Fibroblast of skin of right biceps (primary cell): ENCODE measurements around the gene GPATCH8.

Experiments
- DNase-seq: peaks from one replicate; pipeline ENCODE4 v3.0.0-alpha.2; 2013

Gene GPATCH8

DNA sequence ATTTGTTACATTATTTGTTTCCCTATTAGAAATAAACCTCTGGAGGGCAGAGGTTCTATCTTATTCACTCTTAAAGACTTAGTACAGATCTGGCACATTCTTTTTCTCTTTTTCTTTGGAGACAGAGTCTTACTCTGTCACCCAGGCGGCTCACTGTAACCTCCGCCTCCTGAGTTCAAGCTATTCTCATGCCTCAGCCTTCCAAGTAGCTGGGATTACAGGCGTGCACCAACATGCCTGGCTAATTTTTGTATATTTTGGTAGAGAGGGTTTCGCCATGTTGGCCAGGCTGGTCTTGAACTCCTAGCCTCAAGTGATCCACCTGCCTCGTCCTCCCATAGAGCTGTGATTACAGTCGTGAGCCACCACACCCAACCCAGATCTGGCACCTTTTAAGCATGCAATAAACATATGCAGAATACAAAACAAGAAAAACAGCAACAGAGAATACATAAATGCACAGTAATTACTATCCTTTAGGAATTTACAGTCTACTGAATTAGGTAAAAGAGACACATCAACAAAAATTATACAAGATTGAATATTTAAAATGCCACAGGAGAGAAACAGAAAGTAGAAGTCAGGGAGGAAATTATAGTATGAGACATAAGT is 52.1 kb downstream of the GPATCH8 start:
- DNase-seq: no peak

DNA sequence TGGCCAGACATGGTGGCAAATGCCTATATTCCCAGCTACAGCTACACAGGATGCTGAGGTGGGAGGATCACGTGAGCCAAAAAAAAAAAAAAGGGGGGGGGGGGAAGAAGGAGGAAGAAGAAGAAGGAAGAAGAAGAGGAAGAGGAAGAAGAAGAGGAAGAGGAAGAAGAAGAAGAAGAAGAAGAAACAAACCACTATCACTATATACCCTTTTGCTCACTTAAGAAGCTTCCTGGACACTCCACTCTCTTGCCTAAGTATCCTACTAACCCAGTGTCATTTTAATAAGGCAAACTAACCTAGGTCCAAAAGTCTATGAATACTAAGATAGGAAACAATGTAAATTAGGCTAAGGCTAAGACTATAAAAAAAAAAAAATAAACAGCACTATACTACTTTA is 54.8 kb downstream of the GPATCH8 start:
- DNase-seq: no peak

DNA sequence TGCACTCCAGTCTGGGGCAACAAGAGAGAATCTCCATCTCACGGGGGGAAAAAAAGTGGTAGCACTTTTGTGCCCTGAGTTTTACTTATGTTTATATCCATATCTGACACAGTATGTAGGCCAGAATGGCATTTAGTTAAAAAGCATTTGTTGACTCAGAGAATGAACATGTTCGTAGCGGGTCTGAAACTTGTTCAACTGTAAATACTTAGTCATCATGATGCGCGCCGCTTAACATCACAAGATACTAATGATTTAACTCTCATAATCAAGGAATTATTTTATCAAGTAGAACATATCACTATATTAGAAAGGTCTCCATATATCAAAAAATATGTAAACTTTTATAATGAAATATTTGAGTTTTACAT is 58.5 kb downstream of the GPATCH8 start:
- peak; percentile 57 for DNase-seq

DNA sequence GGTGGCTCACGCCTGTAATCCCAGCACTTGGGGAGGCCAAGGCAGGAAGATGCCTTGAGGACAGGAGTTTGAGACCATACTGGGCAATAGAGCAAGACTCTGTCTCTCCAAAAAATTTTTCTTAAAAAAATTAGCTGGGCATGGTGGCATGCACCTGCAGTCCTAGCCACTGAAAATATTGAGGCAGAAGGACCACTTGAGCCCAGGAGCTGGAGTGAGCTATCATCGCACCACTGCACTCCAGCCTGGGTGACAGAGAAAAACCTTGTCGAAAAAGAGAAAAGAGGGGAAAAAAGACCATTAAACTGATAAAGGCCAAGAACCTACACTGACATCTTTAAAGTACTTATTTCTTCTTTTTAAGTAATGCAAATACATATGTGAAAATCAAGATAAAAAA is 60.4 kb downstream of the GPATCH8 start:
- DNase-seq: no peak

DNA sequence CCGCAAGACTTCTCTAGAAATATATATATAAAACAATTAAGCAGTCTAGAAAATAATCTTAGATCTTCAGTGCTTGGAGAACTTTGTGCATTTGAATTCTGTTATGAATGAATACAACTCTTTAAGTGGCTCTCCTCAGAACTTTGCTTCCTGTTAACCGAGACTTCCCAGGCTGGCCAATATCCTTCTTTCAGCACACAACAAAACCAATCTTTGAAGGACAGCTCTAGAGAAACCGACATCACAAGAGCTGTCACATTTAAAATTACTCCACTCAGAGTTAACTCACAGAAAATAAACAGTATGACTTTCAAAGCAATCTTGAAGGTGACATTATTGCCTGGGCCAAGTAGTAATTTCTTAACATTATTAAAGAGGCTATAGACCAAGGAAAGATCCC is 64.0 kb downstream of the GPATCH8 start:
- no peak for DNase-seq

DNA sequence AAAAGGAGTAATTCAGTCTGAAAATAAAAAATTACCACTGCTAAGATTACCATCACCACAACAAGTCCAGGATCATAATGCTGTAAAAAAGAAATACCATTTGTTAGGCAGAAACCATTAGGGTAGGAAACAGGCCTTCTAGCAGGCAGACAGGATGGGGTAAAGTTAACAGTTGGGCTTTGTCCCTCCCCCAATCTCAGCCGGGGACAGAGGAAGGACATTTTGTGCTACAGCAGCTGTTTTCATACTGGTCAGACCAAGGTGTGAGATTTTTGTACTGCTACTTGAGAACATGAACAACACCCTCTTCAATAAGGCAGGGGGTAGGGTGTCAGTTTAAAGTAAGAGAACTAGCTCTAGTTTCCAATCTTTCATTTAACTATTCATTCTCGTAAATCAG is 64.6 kb downstream of the GPATCH8 start:
- DNase-seq: no peak

DNA sequence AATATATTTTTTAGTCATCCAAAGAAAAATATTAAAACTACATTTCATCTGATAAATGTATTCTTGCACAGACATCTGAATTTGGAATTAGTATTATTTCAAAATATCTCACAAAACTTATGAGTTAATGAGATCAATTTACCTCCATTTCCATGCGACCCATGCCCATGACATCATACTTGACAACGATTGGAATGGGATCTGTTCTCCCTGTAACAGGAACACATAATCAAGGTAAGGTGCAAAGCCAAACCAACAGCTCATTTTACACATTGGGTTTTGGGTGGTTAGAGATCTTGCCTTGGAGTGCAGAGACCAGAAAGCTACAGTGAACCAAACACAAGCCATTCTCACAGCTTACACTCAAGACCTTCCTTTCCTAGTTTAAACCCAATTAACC is 66.9 kb downstream of the GPATCH8 start:
- DNase-seq: no peak

DNA sequence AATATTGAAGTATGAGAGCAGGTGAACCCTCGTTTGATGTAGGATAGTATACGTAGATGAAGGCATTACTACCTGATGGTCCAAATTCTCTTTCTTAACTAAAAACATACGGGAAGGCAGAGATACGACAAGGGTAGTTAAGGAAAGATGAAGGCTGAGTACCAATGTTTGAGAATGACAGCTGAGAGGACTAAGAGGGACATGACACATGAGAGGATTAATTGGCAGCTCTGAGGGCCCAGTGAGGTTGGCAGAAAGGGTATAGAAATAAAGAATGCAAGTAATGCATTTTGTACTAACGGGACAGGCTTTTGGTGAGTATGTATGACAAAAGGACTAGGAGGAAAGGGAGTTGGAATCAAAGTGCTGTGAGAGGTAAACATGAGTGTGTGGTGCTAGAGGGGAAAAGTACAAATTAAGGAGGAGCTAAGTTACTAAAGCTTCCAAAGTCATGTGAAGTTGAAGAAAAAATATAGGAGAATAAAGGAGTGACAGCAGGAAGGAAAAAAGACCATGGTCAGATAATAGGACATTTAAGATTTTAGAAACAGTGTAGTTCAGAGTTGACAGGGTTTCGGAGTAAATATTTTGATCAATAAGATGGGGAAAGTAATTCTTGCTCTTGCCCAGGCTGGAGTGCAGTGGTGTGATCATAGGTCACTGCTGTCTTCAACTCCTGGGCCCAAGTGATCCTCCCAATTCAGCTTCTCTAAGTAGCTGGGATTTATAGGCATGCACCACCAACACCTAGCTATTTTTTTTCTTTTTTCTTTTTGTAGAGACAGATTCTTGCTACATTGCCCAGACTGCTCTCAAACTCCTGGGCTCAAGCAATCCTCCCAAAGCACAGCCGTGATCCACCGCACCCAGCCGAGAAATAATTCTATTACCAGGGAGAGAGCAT is 70.7 kb downstream of the GPATCH8 start:
- DNase-seq: no peak

DNA sequence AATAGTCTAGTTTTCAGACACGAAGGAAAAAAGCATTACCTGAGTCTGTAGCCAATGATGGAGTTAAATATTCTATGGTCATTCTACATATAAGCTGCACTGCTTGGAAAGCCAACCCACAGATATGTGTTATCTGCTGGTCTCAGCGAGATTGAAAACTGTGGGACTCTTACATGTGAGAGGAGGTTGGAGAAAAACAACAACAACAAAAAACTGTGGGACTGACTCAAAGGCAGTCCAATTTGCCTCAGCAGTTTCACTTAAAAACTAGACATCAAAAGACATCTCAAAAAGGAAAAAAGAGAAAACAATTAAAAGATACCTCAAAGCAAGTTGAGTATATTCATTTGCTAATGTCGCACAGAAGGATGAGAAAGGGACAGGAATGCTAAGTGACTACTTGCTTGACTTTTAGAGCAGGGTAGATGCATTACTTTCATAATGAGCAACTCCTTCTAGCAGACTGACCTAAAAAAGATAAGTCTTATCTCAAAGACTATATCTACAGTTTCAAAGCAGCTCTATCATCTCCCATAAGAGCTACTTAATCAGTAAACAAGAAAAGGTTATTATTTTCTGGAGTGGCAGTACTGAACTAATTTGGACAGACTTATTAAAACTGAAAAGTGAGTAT is 78.3 kb downstream of the GPATCH8 start:
- DNase-seq: no peak

DNA sequence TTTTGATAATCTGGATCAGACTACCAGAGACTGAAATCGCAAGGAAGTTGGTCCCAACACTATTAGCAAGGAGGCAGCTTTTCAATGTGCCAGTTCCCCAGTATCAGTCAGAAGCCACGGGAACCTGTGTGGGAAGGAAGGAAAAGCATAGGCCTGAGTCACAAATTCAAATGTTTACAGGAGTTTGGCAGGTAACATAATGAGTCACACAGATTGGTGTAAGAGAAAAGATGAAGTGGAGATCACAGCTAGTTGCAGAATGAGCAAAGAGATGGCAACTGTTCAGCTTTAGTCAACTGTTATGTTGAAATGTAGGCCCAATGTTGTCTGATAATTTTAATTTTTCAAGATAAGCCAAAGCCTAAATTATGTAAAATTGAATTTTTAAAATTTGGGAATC is 85.7 kb downstream of the GPATCH8 start:
- peak; percentile 65 for DNase-seq

DNA sequence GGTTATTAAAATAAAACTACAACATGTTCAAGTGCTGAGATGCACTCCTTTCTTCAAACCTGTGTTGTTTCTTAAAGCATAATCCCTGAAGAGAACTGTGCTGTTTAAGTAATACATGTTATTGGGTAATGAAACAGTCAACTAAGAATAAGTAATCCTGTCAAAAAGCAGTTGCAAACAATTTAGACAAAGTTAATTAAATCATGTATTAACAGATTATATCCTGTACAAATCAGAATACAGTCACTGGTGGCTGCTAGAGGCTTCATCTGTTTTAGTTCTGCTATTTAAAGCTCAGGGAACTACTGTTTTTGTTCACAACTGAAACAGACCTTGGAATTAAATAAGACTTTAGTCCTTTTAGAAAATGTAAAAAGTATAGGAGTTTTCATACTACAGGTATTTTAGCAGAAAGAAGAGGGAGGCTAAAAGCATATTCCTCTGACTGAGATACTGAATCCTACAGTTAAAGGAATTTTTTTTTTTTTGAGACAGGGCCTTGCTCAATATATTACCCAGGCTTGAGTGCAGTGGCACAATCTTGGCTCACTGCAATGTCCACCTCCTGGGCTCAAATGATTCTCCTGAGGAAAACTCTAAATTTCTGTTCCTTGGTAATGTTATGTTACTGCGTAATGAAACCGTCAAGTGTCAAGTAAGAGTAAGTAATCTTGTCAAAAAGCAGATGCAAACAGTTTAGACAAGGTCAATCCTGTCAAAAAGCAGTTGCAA is 86.5 kb downstream of the GPATCH8 start:
- DNase-seq: no peak

DNA sequence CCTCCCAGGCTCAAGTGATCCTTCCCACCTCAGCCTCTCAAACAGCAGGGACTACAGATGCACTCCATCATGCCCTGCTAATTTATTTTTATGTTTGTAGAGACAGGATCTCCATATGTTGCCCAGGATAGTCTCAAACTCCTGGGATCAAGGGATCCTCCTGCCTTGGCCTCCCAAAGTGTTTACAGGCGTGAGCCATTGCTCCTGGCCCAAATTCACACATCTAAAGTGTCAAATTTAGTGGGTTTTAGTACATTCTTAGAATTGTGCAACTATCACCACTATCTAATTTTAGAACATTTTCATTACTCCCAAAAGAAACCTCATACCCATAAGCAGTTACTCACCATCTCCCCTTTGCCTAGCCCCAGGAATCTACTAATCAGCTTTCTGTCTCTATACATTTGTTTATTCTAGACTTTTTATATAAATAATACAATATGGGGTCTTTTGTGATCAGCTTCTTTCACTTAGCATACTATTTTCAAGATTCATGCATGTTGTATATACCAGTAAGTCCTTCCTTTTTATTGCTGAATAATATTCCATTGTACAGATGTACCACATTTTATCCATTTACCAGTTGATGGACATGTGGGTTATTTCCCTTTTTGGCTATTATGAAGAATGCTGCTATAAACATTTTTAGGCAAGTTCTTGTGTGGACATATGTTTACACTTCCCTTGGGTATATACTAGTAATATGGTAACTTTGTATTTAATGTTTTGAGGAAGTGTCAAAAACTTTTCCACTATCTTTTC is 88.6 kb downstream of the GPATCH8 start:
- DNase-seq: no peak

DNA sequence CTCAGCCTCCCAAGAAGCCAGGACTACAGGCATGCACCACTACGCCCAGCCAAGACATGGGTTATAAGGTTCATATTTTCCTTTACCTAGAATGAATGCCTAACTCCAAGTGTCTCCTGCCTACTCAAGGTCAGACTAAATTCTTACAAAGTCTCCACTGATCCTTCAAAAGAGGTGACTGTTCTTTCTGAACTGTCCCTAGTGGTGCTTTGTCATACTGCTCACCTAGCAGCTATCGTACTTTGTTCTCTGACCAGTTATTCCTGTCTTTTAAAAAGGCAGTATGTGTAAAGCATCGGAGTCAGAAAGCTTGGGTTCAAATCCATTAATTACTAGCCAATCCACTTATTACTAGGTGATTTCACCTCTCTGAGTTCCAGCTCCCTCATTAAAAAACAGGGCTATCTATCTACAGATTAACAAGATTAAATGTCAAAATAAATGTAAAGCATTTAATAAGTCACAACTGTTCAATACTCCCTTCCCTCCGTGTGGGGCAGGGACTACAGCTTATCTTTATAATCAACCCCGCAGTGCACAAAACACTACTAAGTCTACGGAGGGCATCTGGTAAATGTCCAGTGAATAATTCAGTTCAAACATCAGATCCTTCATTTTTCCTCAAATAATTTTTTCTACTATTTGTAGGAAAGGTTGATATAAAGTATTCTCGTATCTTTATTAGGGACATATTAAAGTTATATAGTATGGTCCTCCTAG is 93.7 kb downstream of the GPATCH8 start:
- no peak for DNase-seq

DNA sequence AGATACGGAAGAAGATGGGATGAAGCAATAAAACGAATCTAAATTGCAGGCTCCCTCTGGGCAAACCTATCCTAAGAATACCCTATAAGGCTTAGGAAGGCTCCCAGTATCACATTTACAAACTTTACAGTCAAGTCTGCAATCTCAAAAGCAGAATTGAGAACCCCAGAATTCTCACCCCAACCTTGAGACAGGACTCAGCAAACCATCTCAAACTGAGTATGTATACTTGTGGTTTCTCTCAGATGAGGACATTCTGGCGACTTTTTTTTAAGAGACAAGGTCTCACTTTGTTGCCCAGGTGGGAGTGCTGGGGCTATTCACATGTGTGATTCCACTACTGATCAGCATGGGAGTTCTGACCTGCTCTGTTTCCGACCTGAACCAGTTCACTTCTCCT is 94.4 kb downstream of the GPATCH8 start:
- DNase-seq: no peak

DNA sequence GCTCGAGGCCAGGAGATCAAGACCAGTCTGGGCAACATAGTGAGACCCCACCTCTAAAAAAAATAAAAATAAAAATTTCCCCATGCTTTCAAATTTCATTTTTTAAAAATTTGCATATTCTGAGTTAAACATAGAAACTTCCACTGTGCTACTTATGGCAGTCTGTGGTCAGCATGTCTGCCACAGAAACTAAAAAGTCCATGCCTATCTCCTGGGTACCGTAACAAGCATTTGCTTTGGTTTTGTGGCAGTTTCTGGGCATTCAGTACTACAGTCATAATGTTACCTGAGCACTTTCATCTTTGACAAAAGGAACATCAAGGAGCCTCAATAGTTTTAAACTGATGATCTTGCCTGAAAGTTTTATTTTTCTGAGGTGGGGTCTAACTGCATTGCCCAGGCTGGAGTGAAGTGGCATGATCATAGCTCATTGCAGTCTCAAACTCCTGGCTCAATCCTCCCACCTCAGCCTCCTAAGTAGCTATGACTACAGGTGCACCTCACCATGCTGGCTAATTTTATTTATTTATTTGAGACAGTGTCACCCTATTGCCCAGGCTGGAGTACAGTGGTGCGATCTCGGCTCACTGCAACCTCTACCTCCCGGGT is 100.5 kb downstream of the GPATCH8 start:
- DNase-seq: no peak

DNA sequence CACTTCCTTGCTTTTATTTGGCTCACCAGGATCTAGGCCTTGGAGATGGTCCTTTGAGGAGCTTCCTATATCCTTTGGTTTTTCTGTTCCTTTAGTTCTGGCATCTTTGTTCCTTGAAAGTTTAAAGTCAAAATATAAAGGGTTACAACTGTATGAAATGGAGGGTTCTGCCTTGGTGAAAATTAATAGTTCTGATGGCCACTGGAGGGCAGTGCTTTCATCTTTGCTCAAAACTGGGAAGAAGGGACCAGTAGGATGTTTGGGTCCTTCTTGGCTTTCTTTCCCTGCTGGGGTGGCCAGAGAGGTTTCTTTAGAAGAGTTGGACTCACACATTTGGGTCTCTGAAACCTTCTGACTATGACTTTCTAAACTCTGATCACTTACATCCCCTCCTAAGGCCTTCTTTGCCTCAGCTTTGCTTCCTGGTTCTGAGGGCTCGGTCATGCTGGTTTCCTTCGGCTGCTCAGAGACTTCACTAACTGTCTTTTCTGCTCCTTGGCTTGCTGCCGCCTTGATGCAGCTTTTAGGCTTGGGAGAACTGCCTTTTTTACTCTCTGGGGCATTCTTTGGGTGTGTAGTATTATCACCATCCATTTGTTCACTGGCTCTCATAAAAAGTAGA is 102.9 kb downstream of the GPATCH8 start:
- peak; percentile 19 for DNase-seq

DNA sequence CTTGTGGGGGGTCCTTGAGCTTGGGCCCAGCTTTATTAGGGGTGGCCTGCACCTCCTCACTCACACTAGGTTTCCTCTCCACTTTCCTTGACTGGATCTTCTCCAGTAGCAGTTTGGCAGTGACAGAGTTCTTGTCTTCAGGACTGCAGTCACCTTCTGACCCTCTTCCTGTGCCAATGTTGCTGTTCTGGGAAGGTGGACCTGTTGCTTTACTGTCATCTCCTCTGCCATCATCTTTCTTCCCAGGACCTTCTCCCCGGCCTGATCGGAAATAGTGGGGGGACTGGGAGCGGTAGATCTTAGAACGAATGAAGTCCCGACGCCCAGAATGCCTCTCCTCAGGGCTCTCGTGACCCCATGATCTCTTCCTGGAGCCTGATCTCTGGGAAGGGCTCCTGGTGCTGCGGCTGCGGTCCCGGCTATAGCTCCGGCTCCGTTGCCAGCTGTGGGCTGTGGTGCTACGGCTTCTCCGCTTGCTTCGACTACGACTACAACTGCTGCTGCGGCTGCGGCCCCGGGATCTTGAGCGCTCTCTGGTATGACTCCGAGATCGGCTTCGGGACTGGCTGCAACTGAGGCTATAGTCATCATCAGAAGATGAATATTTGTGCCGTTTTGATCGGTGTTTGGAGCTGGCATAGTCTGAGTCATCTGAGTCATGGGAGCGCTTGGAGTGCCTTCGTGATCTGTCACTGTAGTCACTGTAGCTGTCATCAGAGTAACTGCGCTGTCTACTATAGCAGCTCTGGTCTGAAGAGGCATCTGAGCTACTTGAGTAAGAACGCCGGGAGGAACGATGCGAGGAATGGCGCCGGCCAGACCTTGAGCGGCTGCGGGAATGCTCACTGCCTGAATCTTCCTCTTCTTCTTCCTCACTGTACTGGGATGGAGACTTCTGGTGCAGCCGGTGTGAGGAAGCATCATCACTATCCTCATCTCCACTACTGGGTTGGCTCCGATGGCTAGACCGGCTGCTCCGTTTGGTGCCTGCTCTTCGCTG is 104.2 kb downstream of the GPATCH8 start:
- peak; percentile 7 for DNase-seq

DNA sequence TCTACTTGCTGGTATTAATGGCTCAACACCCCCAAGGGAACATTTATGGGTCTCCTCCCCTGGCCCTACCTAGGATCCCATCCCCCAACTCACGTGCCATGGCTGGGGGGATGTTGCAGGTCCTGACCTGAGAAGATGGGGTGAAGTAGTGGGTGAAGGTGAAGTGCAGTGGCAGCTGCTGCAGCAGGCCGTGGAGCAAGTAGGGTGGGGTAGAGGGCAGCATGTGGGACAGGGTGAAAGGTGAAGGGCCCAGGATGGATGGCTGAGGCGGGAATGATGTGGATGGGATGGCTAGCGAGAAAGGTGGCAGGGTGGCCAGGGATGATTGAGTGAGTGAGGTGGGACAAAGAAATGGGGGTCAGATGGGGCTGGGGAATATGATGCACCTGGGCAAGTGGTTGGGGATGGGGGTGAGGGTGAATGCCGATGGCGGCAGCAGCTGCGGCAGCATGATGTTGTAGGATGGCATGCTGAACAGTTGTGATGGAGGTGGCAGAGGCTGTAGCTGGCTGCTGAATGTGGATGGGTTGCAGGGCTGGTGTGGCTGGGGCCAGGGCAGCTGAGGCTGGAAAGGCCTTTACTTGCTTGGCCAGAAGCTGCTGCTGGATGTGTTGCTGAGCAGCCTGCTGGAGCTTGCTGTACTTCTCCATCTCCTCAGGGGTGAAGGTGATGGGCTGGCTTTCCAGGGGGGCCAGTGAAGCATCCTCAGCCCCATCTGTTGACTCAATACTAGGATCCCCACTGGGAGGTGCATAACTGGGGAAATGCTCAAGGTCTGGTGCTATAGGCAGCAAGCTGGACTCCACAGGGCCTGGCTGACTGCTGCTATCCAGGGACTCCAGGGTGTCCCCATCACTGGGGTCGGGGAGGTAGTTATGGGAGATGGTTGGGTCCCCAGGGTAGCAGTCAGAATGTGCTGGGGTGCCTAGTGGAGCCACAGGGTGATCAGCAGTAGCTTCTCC is 105.4 kb downstream of the GPATCH8 start:
- no peak for DNase-seq

DNA sequence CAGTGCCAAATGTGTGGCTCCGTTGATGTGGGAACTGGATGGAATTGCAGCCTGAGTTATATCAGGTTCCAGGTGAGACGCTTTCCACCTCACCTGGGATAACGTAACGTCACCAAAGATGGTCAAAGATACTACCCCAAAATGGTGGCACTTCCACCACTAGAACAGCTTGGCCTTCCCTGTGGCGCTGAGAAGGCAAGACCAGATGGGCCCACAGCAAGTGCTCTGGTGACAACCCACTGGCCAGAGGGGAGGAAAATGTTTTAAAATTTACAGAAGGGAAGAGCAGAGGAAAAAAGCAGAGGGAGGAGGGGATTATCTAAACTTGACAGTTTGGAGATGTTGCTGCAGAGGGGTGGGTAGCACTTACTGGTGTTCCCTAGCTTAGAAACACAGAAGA is 106.3 kb downstream of the GPATCH8 start:
- DNase-seq: no peak
